Nephron progenitor cell (in vitro differentiated cells): ENCODE measurements around the gene CRACR2A.

Experiments
- DNase-seq: peaks from one replicate; pipeline ENCODE4 v3.0.0; 2021
- H3K27ac Mint-ChIP-seq: 2 replicates; pipeline ENCODE4 v1.8.0; 2021; ENCODE audit warnings: mild to moderate bottlenecking, moderate library complexity, mixed read lengths
- H3K27me3 Mint-ChIP-seq: 2 replicates; pipeline ENCODE4 v1.8.0; 2021; ENCODE audit warnings: mild to moderate bottlenecking, low read depth, mixed read lengths; ENCODE audit not compliant: poor library complexity
- H3K36me3 Mint-ChIP-seq: 2 replicates; pipeline ENCODE4 v1.8.0; 2021; ENCODE audit warnings: low read depth, mixed read lengths
- H3K4me1 Mint-ChIP-seq: 2 replicates; pipeline ENCODE4 v1.8.0; 2021; ENCODE audit warnings: mixed read lengths
- H3K4me3 Mint-ChIP-seq: 2 replicates; pipeline ENCODE4 v1.8.0; 2021; ENCODE audit warnings: mild to moderate bottlenecking, moderate library complexity, mixed read lengths
- H3K9me3 Mint-ChIP-seq: 2 replicates; pipeline ENCODE4 v1.8.0; 2021; ENCODE audit warnings: mild to moderate bottlenecking, moderate library complexity, mixed read lengths
- CTCF ChIP-seq: fragments of 200-600 bp; sonication (generic); IDR thresholded peaks from 2 replicates; pipeline ENCODE4 v1.5.0; 2021; ENCODE audit warnings: antibody characterized with exemption

The CRACR2A gene

GRCh38 chr12:3596703-3597415 lies 156.1 kb downstream of the CRACR2A start:
- no peak for TF ChIP-seq CTCF
- Mint-ChIP-seq H3K27me3 (peaks cover 6% of the 10 kb centered on the region), H3K4me3 (no peak overlapping the region), H3K27ac (no peak overlapping the region), H3K36me3 (no peaks in the 10 kb centered on the region), H3K9me3 (no peaks in the 10 kb centered on the region), H3K4me1 (peaks cover 31% of the 10 kb centered on the region)
- DNase-seq: no peak

- H3K4me1 Mint-ChIP-seq: peaks cover 21% of the 10 kb centered on the region
- H3K36me3 Mint-ChIP-seq: no peaks in the 10 kb centered on the region
- no peak overlapping the region for H3K27ac Mint-ChIP-seq
- DNase-seq: no peak
- no peaks in the 10 kb centered on the region for H3K9me3 Mint-ChIP-seq
- H3K27me3 Mint-ChIP-seq: peaks cover 3% of the 10 kb centered on the region
- no peak overlapping the region for H3K4me3 Mint-ChIP-seq
- TF ChIP-seq CTCF: no peak
These were observed 157.2 kb downstream of the CRACR2A start for GRCh38 chr12:3595721-3596120.

GRCh38 chr12:3594966-3595365 lies 157.9 kb downstream of the CRACR2A start:
- Mint-ChIP-seq H3K9me3 (no peaks in the 10 kb centered on the region), H3K4me3 (no peak overlapping the region), H3K4me1 (peaks cover 16% of the 10 kb centered on the region), H3K27me3 (peaks cover 3% of the 10 kb centered on the region), H3K36me3 (no peaks in the 10 kb centered on the region), H3K27ac (no peak overlapping the region)
- no peak for TF ChIP-seq CTCF
- no peak for DNase-seq

GRCh38 chr12:3593906-3594483 lies 158.9 kb downstream of the CRACR2A start:
- peak overlapping the region; percentile 55 for H3K27ac Mint-ChIP-seq
- no peaks in the 10 kb centered on the region for H3K36me3 Mint-ChIP-seq
- H3K9me3 Mint-ChIP-seq: no peaks in the 10 kb centered on the region
- no peak for DNase-seq
- peaks cover 3% of the 10 kb centered on the region for H3K27me3 Mint-ChIP-seq
- no peak for TF ChIP-seq CTCF
- H3K4me3 Mint-ChIP-seq: no peak overlapping the region
- peaks cover 9% of the 10 kb centered on the region for H3K4me1 Mint-ChIP-seq

- Mint-ChIP-seq H3K36me3 (no peaks in the 10 kb centered on the region), H3K4me3 (no peak overlapping the region), H3K9me3 (no peaks in the 10 kb centered on the region), H3K27me3 (no peaks in the 10 kb centered on the region), H3K27ac (no peak overlapping the region), H3K4me1 (no peaks in the 10 kb centered on the region)
- DNase-seq: no peak
- TF ChIP-seq CTCF: no peak
These were observed 159.9 kb downstream of the CRACR2A start for GRCh38 chr12:3592856-3593625.
